Thyroid gland (tissue), 4 donors: ENCODE measurements around the gene SPRR2G.

Experiments
- POLR2A ChIP-seq, 2 donors: fragments of 450-650 bp; IDR thresholded peaks; one replicate each; pipeline ENCODE4 v1.6.1; 2017; ENCODE audit warnings: antibody characterized with exemption in 2 of 2, mild to moderate bottlenecking in 2 of 2, moderate library complexity in 1 of 2
- TF ChIP-seq, protein P1 (sequence below), 6 experiments: fragments of 200-600 bp in 3 of 6; fragments of 450-650 bp in 3 of 6; sonication (generic) in 3 of 6; IDR thresholded peaks; one replicate each; pipeline ENCODE4 v1.5.1; 2016 to 2019; ENCODE audit warnings: antibody characterized with exemption in 6 of 6, mild to moderate bottlenecking in 2 of 6, inconsistent platforms in 1 of 6, moderate library complexity in 1 of 6

DNA sequence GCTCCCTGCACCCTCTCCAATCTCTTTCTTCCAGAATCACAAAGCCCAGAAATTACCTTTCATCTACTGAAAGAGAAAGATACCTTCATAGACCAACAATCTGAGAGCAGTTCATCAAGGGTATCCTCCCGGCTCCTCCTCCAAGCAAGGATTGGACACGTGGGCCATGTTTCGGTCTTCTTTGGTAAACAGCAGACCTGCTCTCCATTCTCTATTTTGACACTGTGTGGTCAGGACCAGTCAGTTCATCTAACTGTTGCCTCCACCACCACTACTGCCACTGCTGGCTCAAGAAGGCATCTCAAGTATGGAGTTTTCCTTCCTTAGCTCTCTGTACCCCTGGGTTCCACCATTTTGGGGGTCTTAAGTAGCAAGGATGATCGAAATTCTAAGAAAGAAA lies 44.5 kb upstream of the SPRR2G start:
- TF ChIP-seq, protein P1, sequence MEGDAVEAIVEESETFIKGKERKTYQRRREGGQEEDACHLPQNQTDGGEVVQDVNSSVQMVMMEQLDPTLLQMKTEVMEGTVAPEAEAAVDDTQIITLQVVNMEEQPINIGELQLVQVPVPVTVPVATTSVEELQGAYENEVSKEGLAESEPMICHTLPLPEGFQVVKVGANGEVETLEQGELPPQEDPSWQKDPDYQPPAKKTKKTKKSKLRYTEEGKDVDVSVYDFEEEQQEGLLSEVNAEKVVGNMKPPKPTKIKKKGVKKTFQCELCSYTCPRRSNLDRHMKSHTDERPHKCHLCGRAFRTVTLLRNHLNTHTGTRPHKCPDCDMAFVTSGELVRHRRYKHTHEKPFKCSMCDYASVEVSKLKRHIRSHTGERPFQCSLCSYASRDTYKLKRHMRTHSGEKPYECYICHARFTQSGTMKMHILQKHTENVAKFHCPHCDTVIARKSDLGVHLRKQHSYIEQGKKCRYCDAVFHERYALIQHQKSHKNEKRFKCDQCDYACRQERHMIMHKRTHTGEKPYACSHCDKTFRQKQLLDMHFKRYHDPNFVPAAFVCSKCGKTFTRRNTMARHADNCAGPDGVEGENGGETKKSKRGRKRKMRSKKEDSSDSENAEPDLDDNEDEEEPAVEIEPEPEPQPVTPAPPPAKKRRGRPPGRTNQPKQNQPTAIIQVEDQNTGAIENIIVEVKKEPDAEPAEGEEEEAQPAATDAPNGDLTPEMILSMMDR (IDR thresholded peaks at IDR 0.05): no peak
- TF ChIP-seq POLR2A (IDR thresholded peaks at IDR 0.05): no peak
